GM18867 (cell line): ENCODE measurements around the gene RHBDL1.
"Not testable (repeated sequence)": the region's sequence is repeated elsewhere in the genome, so short reads cannot be mapped to it uniquely, and the experiment has no call there.

Experiments
- ATAC-seq: cut with Tn5 transposase; IDR thresholded peaks from one replicate; pipeline ENCODE4 v1.9.1; 2021; ENCODE audit warnings: mild to moderate bottlenecking, moderate library complexity; ENCODE audit not compliant: unreplicated experiment

RHBDL1 gene

DNA sequence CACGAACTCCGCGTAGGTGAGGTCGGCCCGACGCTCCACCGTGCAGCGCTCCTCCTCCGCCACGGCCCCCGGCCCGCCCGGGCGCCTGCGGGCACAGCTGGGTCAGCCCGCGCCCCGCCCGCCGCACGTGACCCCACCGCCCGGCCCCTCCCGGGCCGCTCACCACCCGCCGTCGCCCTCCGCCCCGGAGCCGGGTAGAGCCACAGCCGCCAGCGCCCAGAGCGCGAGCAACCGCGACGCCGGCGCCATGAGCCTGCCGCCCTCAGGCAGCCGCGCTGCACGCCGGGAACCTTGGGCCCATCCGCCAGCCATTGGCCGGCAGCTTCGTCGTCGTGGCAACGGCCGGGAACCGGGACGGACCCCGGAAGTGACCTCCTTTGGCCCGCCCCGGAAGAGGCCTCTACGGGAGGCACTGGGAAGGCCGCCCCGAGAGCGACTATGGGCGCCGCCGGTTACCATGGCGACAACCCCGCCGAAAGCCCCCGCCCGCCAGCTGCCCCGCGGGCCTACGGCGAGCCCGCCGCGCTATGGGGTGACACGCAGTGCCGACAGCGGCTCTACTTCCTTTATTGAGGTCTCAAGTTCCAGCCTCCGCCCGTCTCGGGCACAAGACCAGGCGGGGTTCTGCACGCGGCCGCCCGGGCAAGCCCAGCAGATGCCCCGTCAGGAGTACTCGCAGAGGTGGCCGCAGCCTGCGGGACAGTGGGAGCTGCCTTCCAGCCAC is 8.8 kb downstream of the RHBDL1 start, which contains the start of gene JMJD8:
TSS of gene JMJD8 (minus strand) at position 264 of the 724 bp plus-strand sequence. CDS start at position 249, 15 bp downstream.
- peak; percentile 68 for ATAC-seq

- ATAC-seq: no peak
Measured at GRCh38 chr16:684961-685696, 9.7 kb downstream of the RHBDL1 start.

GRCh38 chr16:685967-686366 is 10.5 kb downstream of the RHBDL1 start:
- ATAC-seq: no peak

DNA sequence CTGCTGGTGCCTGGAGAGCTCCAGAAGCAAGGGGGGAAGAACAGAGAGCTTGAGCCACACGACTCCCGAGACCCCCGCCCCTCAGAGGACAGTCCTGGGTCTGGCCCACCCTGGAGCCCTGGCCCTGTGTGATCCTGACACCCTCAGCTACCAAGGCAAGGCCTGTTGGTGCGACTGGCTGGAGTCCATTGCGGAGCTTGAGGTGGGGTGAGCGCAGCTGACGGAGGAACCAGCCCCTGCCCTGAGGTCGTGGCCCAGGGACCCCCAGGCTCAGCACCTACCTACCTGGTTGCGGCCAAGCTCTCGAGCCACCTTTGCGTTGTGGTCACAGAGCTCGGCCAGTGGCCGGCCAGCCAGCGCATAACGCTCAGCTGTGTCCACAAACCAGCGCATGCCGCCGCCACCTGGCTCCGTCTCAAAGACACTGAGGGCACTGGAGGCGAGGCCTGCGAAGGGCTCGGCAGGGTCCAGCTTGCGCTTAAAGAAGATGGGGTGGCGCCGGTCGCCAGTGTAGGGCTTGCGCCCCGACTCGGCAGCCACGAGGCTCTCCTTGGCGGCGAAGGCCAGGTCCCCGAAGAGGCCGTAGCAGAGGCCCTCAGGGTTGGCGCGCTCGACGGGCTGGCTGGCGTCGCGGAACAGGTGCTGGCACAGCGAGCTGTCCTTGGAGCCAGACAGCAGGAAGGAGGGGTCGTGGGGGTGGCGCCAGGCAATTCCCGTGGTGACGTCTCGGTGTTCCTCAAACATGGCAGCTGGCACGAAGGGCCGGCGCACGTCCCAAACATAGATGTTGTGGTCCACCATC is 11.2 kb downstream of the RHBDL1 start:
- ATAC-seq: no peak

- ATAC-seq: no peak
Measured at GRCh38 chr16:687499-687898, 12.0 kb downstream of the RHBDL1 start.

- no peak for ATAC-seq
Measured at GRCh38 chr16:689175-689897, 13.9 kb downstream of the RHBDL1 start.

DNA sequence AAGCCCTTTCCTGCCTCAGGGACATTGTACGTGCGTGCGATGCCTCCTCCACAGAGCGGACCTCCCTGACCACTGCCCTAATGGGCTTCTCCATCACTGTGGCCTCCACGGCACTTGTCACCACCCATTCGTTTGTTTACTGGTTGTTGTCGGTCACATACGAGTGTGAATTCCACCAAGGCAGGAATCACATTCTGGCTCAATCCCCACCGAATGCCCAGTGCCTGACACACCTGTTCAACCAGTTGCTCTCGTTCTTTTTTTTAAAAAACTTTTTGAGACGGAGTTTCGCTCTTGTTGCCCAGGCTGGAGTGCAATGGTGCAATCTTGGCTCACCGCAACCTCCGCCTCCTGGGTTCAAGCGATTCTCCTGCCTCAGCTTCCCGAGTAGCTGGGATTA is 15.8 kb downstream of the RHBDL1 start:
- ATAC-seq: not testable (repeated sequence)

- no peak for ATAC-seq
Measured at GRCh38 chr16:692356-693108, 17.1 kb downstream of the RHBDL1 start.

DNA sequence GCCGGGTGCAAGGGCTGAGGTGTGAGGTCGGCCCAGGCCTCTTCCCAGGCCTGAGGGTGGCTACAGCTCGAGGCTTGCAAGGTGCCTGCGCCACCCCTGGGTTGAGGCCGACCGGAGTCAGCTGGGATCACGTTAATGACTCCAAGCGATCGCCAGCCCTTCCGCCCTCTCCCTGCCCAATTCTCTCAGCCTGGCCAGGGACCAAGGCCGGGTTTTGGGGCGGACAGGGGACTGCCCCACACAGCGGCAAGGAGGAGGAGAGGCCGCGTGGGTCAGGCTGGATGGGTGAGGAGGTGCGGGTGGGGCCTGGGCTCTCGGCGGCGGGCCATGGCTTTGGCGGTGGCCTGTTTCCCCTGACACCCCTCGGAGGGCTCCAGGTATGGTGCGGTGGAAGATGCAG is 17.9 kb downstream of the RHBDL1 start:
- ATAC-seq: no peak

DNA sequence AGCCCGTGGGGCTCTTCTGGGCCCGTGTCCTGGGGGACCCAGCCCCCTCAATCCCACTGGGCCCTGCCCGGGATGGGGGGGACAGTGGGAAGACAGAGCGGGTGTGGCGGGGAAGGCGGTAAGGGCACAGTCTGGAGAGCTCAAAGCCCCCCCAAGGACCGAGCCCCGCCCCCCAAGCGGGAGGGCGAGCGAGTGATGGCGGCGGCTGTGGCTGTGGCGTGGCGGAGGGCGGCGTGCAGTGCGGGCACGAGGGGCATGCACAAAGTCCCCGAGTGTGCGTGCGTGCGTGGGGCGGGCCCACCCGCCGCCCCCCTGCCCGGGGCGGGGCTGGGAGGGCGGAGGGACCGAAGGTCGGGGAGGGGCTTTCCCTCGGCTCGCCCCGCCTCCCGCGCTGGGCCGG is 18.3 kb downstream of the RHBDL1 start:
- ATAC-seq: no peak

DNA sequence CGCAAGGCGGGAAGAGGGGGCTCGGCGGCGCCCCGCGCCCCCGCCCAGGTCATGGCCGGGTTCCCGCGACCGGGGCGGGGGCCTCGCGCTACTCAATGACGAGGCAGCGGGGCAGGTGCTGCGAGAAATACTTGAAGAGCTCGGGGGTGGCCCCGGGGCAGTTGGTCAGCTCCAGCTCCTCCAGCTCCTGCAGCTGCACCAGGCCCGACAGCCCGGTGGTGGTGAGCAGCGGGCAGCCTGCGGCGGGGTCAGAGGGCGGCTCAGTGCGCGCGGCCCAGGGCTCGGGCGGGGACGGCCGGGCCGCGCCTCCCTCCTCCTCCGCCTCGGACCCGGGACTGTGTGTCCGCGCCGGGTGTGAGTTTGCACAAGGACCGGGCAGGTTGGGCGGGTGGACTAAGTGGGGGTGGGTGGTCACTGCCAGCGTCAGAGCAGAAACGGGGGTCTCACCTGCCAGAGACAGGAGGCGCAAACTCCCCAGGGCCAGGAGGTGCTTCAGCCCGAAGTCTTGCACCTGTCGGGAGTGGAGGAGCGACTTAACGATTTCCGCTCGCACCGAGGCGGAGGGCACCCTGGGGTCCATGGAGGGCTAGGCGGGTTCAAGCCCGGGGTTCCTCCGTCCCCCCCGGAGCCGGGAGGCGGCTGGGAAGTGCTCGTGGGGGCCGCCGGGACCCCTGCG is 18.9 kb downstream of the RHBDL1 start:
- ATAC-seq: no peak

- no peak for ATAC-seq
Measured at GRCh38 chr16:694863-695354, 19.4 kb downstream of the RHBDL1 start.

DNA sequence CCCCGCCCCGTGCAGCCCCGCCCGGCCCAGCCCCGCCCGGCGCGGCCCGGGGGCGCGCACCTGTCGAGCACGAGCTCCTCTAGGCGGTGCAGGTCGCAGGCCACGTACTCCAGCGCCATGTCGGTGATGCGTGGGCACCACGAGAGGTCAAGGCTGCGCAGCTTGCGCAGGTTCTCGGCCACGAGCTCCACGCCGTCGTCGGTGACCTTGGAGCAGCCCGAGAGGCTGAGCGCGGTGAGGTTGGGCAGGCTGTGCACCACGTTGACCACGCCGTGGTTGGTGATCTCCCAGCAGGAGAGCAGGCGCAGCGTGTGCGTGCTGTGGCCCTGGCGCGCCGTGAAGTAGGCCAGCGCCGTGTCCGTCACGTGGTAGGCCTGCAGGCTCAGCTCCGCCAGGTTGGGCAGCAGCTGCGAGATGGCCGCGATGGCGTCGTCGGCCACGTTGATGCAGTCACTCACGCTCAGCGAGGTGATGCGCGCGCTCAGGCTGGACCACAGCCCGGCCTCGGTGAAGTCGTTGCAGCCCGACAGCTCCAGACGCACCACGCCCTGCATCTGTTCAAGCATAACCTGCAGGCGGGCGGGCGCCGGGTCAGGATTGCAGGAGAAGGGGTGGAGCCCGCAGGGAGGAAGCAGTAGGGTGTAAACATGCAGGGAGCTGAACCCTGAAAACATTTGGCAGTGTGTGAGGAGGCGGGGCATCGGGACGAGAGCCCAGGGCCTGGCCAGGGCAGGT is 20.1 kb downstream of the RHBDL1 start:
- ATAC-seq: peak; percentile 38

DNA sequence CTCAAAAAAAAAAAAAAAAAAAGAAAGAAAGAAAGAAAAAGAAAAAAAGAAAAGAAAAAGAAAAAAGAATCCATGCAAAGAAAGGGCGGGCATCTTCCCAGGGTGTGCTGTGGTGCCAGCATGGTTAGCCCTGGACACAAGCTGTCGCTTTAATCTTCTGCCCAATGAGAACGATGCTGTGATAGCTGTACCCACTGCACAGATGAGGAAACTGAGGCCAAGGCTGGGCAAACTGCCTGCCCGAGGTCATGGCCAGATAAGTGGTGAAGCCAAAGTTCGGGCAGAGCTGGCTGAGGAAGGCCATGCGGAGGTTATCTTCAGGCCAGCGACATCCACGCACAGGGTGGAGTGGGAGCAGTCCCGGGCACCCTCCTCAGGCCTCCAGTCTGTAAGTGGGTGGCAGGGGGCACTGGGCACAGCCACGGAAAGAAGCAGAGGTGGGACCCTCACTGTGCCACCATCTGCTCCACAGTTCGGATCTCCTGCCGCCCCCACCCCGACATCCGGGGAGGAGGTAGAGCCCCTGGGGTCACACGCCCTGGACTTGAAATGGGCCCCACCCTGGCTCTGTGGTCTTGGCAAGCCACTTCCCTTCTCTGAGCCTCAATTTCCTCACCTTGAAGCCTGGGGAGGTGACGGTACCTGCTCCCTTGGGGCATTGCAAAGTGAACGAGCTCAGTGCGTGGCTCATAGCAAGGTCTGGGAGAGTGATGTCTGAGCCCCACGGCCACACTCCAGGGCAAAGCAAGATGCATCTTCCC is 23.6 kb downstream of the RHBDL1 start:
- no peak for ATAC-seq

- ATAC-seq: no peak
Measured at GRCh38 chr16:700684-701584, 25.5 kb downstream of the RHBDL1 start.

DNA sequence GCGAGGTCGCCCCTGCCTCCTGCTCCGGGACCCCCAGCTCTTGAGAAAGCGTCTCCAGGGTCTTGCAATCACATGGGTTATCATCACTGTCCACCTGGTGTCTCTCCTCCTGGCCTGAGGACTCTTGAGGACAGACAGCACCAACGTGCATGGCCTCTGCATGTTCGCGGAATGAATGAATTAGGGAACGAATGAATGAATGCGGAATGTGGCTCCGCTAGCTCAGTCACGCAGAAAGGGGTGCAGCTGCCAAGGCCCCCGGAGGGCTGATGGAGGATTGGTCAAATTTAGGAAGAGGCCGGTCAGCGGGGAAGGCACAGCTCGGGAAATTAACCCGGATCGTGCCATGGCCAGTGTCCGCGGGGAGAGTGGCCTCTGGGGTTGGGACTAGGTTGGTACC is 26.9 kb downstream of the RHBDL1 start:
- no peak for ATAC-seq

DNA sequence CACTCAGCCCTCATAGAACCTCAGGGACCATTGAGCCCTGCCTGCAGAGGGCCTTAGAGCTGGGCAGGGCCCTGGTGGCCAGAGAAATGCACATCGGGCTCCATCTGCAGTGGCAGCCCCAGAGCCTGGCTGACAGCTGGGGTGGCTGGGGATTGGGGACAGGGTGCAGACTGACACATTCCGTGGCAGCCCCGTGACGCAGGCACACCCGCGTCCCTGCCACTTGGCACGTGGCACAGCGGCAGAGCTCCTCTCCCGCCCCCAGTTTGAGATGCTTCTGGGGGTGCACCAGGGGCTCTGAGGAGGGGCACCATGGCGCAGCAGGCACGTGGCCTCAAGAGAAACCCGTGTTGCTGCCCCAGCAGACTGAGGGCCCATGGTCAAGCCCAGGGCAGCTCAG is 27.9 kb downstream of the RHBDL1 start:
- ATAC-seq: no peak
